AG04449 (cell line): ENCODE data around the gene EPAS1.

ENCODE experiments used
- CTCF ChIA-PET: fragments of 350-600 bp; formaldehyde crosslinking; extraction: SDS; loops from one replicate; lab custom pipeline; 2021; ENCODE audit warnings: antibody characterized with exemption; lab: Yijun Ruan, JAX
- POLR2A ChIA-PET: fragments of 400-600, 350-600 bp; formaldehyde crosslinking; extraction: SDS; loops from one replicate; lab custom pipeline; 2020; ENCODE audit warnings: antibody characterized with exemption, inconsistent platforms; lab: Yijun Ruan, JAX
- DNase-seq: peaks from one replicate; pipeline ENCODE4 v3.0.0-alpha.2; 2010; ENCODE audit warnings: low read depth, low spot score
- H3K4me3 ChIP-seq: 2 replicates; pipeline ENCODE4 v1.5.1; 2011; ENCODE audit warnings: low read depth, mild to moderate bottlenecking, control low read depth, low read length
- CTCF ChIP-seq: IDR thresholded peaks from one replicate; pipeline ENCODE4 v1.5.1; 2011; ENCODE audit warnings: mild to moderate bottlenecking, moderate library complexity, low read length, control low read depth, inconsistent platforms; ENCODE audit not compliant: insufficient read depth; ENCODE audit errors: missing control alignments

The EPAS1 gene

GRCh38 chr2:46364797-46365457 lies 67.7 kb downstream of the EPAS1 start:
- peak; percentile 54 for TF ChIP-seq CTCF
- DNase-seq = peak; percentile 12
- H3K4me3 ChIP-seq = no peak overlapping the region
- POLR2A ChIA-PET = no interaction called here
- CTCF ChIA-PET = interaction anchor here (0.8 to 5.1 kb wide), 18 partner anchors 10 to 372 kb away, joined by 3 to 52 read pairs (median 11); partner anchors contain the start of gene EPAS1

- no peak for DNase-seq
- POLR2A ChIA-PET = interaction anchor here (2.0 kb wide), 1 partner anchor 69 kb away, joined by 7 read pairs; the partner anchor contains the start of gene EPAS1
- H3K4me3 ChIP-seq = no peak overlapping the region
- CTCF ChIA-PET = interaction anchor here (0.7 to 5.1 kb wide), 44 partner anchors 8 to 398 kb away, joined by 3 to 52 read pairs (median 5); partner anchors contain the start of gene EPAS1
- peak; percentile 38 for TF ChIP-seq CTCF
Observed at GRCh38 chr2:46365913-46366667, 68.9 kb downstream of the EPAS1 start.

GRCh38 chr2:46366668-46367052 lies 69.5 kb downstream of the EPAS1 start:
- POLR2A ChIA-PET = interaction anchor here (2.0 kb wide), 1 partner anchor 69 kb away, joined by 7 read pairs; the partner anchor contains the start of gene EPAS1
- H3K4me3 ChIP-seq = no peak overlapping the region
- no peak for TF ChIP-seq CTCF
- DNase-seq = no peak
- CTCF ChIA-PET = interaction anchor here (0.7 to 5.1 kb wide), 39 partner anchors 8 to 381 kb away, joined by 3 to 52 read pairs (median 5); partner anchors contain the start of gene EPAS1

- TF ChIP-seq CTCF = no peak
- ChIA-PET POLR2A (interaction anchor here (2.0 kb wide), 1 partner anchor 70 kb away, joined by 7 read pairs; the partner anchor contains the start of gene EPAS1), CTCF (interaction anchor here (0.7 to 5.1 kb wide), 25 partner anchors 9 to 382 kb away, joined by 3 to 52 read pairs (median 7); partner anchors contain the start of gene EPAS1)
- DNase-seq = no peak
- no peak overlapping the region for H3K4me3 ChIP-seq
Observed at GRCh38 chr2:46367286-46367685, 70.1 kb downstream of the EPAS1 start.

GRCh38 chr2:46368401-46368800 lies 71.2 kb downstream of the EPAS1 start:
- H3K4me3 ChIP-seq = no peak overlapping the region
- no peak for DNase-seq
- no peak for TF ChIP-seq CTCF
- ChIA-PET POLR2A (no interaction called here), CTCF (interaction anchor here (0.6 to 5.1 kb wide), 5 partner anchors 11 to 375 kb away, joined by 3 to 52 read pairs (median 29); no protein-coding TSS in a partner anchor)

GRCh38 chr2:46369783-46370182 lies 72.6 kb downstream of the EPAS1 start:
- ChIA-PET POLR2A (no interaction called here), CTCF (interaction anchor here (0.8 to 5.1 kb wide), 6 partner anchors 9 to 378 kb away, joined by 3 to 52 read pairs (median 4); no protein-coding TSS in a partner anchor)
- no peak for DNase-seq
- H3K4me3 ChIP-seq = no peak overlapping the region
- TF ChIP-seq CTCF = no peak
